PFSK-1 (cell line): ENCODE measurements around the gene CAMSAP2.

Experiments used
- FOXP2 ChIP-seq: optimal IDR thresholded peaks from 2 replicates; pipeline ENCODE3; 2011; ENCODE audit warnings: borderline replicate concordance, control low read depth, inconsistent platforms; ENCODE audit not compliant: insufficient read depth; ENCODE audit errors: extremely low read length, extremely low read depth
- POLR2AphosphoS5 ChIP-seq: IDR thresholded peaks from 2 replicates; pipeline ENCODE4 v1.6.1; 2012; ENCODE audit warnings: low read depth, mild to moderate bottlenecking, control low read depth, low read length, moderate library complexity
- SIN3A ChIP-seq: IDR thresholded peaks from 2 replicates; pipeline ENCODE4 v1.6.1; 2012; ENCODE audit warnings: mild to moderate bottlenecking, low read length, moderate library complexity, borderline replicate concordance; ENCODE audit not compliant: insufficient read depth
- TAF1 ChIP-seq: IDR thresholded peaks from 2 replicates; pipeline ENCODE4 v1.6.1; 2012; ENCODE audit warnings: low read length, control low read depth, borderline replicate concordance; ENCODE audit not compliant: insufficient read depth
- TF ChIP-seq, protein P1 (sequence below), 2 experiments: IDR thresholded peaks; 2 replicates each; pipeline versions ENCODE4 v1.6.1 to v1.8.0; 2011 to 2012; ENCODE audit warnings: low read depth in 2 of 2, low read length in 2 of 2, control low read depth in 1 of 2, inconsistent platforms in 1 of 2, mild to moderate bottlenecking in 1 of 2, moderate library complexity in 1 of 2; ENCODE audit not compliant: insufficient read depth in 1 of 2

Gene CAMSAP2

DNA sequence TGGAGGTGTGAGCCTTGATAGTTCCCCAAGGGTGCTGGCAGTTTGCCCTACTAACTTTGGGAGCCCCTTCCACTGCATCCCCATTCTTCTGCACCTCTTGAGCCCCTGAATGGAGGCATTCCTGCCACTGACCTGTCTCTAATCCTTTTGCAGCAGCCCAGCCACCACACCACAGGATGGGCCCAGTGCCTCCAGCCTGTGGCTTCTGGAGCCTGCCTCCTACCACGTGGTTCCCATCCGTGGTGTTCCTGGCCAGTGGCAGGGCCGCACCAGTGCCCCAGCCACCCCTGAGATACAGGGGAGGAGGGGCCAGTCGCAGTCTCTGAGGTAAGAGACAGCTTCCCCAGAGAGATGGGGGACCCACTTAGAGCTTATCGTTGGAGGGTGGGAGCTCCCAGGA is 170.4 kb downstream of the CAMSAP2 start:
- TF ChIP-seq FOXP2 (no peak), TAF1 (no peak), SIN3A (no peak), POLR2AphosphoS5 (no peak)
- TF ChIP-seq, protein P1, sequence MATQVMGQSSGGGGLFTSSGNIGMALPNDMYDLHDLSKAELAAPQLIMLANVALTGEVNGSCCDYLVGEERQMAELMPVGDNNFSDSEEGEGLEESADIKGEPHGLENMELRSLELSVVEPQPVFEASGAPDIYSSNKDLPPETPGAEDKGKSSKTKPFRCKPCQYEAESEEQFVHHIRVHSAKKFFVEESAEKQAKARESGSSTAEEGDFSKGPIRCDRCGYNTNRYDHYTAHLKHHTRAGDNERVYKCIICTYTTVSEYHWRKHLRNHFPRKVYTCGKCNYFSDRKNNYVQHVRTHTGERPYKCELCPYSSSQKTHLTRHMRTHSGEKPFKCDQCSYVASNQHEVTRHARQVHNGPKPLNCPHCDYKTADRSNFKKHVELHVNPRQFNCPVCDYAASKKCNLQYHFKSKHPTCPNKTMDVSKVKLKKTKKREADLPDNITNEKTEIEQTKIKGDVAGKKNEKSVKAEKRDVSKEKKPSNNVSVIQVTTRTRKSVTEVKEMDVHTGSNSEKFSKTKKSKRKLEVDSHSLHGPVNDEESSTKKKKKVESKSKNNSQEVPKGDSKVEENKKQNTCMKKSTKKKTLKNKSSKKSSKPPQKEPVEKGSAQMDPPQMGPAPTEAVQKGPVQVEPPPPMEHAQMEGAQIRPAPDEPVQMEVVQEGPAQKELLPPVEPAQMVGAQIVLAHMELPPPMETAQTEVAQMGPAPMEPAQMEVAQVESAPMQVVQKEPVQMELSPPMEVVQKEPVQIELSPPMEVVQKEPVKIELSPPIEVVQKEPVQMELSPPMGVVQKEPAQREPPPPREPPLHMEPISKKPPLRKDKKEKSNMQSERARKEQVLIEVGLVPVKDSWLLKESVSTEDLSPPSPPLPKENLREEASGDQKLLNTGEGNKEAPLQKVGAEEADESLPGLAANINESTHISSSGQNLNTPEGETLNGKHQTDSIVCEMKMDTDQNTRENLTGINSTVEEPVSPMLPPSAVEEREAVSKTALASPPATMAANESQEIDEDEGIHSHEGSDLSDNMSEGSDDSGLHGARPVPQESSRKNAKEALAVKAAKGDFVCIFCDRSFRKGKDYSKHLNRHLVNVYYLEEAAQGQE (IDR thresholded peaks at IDR 0.05; ENCODE audit: insufficient read depth in 1 of 2, low read depth in 2 of 2, low read length in 2 of 2), result no peak

DNA sequence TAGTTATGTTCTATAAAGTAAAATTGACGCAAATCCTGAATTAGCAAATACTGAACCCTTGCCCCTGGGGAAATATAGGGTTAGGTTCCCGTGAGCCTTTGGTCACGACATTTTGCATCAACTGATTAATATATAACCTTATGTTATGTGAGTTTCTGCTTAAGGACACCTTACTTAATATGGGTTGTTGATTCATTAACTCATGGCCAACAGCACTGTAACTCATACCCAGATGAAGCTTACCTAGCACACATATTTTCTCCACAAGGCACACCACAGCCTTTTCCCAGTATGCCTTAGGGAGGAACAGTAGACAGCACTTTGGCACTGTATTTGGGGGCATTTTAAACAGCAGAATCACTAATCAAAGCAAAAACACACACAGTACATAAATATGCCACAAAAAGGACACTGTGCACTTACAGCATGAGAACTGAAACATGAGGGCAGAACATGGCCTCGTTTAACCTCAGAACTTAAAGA is 171.1 kb downstream of the CAMSAP2 start:
- TF ChIP-seq FOXP2 (no peak), POLR2AphosphoS5 (no peak), SIN3A (no peak), TAF1 (no peak)
